Measurements from ENCODE around the gene ODAPH.
"Not testable (repeated sequence)": the region's sequence is repeated elsewhere in the genome, so short reads cannot be mapped to it uniquely, and the experiment has no call there.

The ODAPH gene, protein sequence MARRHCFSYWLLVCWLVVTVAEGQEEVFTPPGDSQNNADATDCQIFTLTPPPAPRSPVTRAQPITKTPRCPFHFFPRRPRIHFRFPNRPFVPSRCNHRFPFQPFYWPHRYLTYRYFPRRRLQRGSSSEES

GRCh38 chr4:75555294-75556164, at the start of gene ODAPH:
Gene ODAPH (plus strand): TSS chr4:75556066. CDS start chr4:75556083, 17 bp downstream.
- DNase-seq (ENCODE audit: low spot score), result no peak

DNA sequence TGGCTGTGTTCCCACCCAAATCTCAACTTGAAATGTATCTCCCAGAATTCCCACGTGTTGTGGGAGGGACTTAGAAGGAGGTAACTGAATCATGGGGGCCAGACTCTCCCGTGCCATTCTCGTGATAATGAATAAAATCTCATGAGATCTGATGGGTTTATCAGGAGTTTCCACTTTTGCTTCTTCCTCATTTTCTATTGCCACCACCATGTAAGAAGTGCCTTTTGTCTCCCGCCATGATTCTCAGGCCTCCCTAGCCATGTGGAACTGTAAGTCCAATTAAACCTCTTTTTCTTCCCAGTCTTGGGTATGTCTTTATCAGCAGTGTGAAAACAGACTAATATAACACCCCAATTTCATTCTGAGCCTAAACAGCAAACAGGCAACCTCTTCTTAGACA, 46.3 kb upstream of the ODAPH start:
- DNase-seq (ENCODE audit: low spot score), result not testable (repeated sequence)

DNA sequence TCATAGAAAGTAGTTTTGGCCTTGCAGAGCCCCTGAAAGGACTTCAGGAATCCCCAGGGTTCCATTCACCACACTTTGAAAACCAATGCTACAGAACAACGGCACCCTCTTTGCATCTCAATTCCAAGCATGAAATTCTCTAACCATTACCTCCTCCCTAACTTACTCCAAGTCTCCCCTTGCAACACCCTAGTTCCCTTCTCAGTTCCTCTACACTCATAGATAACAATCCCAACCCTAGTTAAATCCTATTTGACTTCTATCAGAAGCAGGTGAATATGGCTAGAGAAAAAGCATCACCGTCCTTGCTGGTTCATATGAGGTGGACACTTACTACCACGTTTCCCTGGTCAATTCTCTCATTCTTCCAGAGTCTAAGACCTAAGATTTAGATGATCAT, 44.0 kb upstream of the ODAPH start:
- DNase-seq (ENCODE audit: low spot score), result peak; percentile 24

- DNase-seq (ENCODE audit: low spot score), result peak; percentile 35
Observed at GRCh38 chr4:75512386-75513211, 43.3 kb upstream of the ODAPH start.

GRCh38 chr4:75513526-75514130, 42.2 kb upstream of the ODAPH start:
- no peak for DNase-seq (ENCODE audit: low spot score)

DNA sequence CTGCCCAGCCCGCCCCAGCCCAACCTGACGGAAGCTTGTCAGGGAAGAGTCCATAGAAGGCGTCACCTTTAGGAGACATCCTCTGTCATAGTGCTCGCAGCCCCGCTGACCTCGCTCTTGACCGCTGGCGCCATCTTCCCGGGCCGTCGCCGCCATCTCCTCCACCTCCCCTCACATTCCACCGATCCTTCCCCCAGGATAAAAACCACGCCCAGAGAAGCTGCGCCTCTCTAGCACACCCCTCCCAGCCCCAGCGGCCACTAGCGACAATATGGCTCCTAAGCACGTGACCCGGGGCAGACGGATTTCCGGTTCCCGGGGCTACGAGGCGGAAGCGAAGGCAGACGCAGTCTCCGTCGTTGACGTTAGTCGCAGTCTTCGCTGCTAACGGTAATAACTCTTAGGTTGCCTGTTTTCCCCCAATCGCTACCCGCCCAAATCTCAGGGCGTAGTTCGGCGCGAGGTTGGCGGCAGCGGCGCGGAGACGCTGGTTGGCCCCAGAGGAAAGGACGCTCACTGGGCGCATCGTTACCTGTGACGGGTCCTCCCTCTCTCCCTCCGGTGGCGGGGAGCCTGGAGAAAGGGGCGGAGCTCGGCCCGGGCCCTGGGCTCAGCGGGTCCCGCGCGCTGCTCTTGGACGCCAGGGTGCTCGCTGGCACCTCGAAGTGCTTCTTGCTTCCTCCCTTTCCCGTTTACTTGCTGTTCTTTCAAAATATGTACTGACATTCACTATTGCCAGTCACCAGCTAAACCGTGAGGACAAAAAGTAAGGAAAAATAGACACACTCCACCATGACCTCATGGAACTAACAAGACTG, 41.5 kb upstream of the ODAPH start, which contains the start of the genes RCHY1 and THAP6:
Gene RCHY1, minus strand, starts transcription at position 273 of the 818 bp plus-strand sequence. Its CDS starts 117 bp downstream, at position 156.
Gene THAP6, plus strand, starts transcription at position 343 of the 818 bp plus-strand sequence. CDS start 980 bp downstream, outside the sequence.
- peak; percentile 95 for DNase-seq (ENCODE audit: low spot score)

GRCh38 chr4:75514949-75515612, 40.8 kb upstream of the ODAPH start:
- DNase-seq (ENCODE audit: low spot score), result no peak

GRCh38 chr4:75516144-75516543, 39.7 kb upstream of the ODAPH start:
- DNase-seq (ENCODE audit: low spot score), result no peak

- DNase-seq (ENCODE audit: low spot score), result not testable (repeated sequence)
Observed at GRCh38 chr4:75519452-75519851, 36.4 kb upstream of the ODAPH start.

DNA sequence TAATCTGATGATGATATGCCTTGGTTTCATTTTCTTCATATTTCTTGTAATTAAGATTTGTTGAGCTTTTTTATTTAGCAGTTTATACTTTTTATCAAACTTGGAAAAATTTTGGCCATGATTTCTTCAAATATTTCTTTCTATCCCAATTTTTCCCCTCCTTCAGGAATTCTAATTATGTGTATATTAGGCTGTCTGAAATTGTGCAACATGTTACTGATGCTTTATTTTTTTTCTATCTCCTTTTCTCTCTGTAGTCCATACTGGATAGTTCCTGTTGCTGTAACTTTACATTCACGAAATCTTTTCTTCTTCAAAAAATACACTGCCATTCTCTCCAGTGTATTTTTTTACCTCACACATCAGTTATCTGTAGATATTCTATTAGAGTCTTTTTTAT, 30.8 kb upstream of the ODAPH start:
- no peak for DNase-seq (ENCODE audit: low spot score)

- no peak for DNase-seq (ENCODE audit: low spot score)
Observed at GRCh38 chr4:75525910-75526309, 30.0 kb upstream of the ODAPH start.

DNA sequence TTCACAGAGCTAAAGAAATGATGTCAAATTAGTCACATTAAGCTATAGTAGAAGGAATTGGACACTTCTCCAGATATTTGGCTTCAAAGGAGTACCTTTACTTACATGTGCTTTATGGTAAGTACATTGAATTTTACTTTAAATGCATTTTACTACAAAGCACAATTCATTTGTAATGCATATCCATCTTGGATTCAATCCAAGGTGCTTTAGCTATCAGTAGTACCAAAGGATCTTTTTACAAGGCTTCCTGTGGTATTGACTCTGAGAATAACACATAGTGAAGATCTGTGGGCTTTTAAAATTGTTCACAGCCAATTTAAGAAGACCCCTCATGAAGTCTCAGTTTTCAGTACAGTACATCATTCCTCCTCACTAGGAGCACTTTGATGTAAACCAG, 28.4 kb upstream of the ODAPH start:
- no peak for DNase-seq (ENCODE audit: low spot score)

DNA sequence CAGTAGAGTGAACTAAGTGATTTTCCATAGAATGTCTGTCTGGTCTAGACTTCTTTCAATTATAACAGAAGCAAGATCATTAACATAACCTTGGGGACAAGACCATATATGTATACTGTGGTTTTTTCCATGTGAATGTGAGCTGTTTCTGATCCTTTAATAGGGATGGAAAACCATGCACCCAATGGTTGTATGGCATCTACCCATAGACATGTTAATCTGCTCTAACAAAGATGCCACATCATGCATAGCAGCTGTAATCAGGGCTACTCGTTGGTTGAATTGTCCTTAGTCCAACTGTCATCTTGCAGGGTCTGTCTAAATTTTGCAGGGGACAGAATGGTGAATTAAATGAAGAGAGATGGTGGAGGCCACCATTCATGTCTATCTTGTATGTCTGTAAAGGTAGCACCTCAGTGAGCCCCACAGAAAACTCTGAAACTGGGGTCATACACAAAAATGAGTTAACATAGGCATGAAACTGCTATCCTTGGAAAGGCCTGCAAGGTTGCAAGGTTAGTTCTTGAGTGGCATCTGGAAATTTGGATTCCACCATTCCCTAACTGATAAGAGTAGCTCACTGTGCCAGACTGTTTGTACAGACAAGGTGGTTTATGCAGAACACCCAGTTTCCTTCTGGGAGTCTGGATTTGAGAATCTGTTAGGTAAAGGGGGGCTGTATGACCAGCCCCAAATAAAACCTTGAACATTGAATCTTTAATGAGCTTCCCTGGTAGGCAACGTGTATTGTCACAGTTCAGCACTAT, 25.1 kb upstream of the ODAPH start:
- no peak for DNase-seq (ENCODE audit: low spot score)

DNA sequence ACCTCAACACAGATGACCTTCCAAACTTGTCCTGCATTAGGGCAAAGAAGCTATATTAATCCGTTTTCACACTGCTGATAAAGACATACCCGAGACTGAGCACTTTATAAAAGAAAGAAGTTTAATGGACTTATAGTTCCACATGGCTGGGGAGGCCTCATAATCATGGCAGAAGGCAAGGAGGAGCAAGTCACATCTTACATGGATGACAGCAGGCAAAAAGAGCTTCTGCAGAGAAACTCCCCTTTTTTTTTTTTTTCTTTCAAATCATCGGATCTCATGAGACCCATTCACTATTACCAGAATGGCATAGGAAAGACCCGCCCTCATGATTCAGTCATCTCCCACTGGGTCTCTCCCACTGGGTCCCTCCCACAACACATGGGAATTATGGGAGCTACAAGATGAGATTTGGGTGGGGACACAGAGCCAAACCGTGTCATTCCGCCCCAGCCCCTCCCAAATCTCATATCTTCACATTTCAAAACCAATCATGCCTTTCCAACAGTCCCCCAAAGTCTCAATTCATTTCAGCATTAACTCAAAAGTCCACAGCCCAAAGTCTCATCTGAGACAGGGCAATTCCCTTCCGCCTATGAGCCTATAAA, 24.2 kb upstream of the ODAPH start:
- not testable (repeated sequence) for DNase-seq (ENCODE audit: low spot score)

- not testable (repeated sequence) for DNase-seq (ENCODE audit: low spot score)
Observed at GRCh38 chr4:75533339-75533887, 22.5 kb upstream of the ODAPH start.

GRCh38 chr4:75533926-75534325, 21.9 kb upstream of the ODAPH start:
- not testable (repeated sequence) for DNase-seq (ENCODE audit: low spot score)

DNA sequence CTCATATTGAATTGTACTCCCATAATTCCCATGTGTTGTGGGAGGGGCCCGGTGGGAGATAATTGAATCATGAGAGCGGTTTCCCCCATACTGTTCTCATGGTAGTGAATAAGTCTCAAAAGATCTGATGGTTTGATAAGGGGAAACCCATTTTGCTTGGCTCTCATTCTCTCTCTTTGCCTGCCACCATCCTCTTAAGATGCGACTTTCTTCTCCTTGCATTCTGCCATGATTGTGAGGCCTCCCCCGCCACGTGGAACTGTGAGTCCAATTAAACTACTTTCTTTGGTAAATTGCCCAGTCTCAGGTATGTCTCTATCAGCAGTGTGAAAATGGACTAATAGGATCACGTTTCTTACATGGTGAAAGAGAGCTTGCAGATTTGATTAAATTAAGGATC, 18.6 kb upstream of the ODAPH start:
- not testable (repeated sequence) for DNase-seq (ENCODE audit: low spot score)

DNA sequence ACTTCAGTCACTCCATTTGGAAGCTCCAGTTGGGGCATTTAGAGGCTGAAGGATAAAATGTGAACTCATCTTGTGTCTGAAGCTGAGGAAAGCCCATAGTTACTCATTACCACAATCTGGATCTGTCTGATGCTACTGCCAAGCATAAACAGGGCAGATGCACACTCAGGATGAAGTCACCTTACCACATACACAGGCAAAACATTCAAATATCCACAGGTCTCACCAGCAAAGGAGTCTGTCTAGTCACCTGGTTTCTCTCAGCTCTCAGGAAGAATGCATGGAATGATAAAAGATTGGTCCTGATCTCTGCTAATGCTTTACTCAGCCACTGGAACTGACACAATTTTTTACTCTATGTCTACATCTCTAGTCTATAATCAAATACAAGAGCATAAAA, 13.0 kb upstream of the ODAPH start:
- DNase-seq (ENCODE audit: low spot score), result no peak

- DNase-seq (ENCODE audit: low spot score), result not testable (repeated sequence)
Observed at GRCh38 chr4:75544220-75544619, 11.6 kb upstream of the ODAPH start.

Measured in pons (tissue), 1 donor.